Upper lobe of left lung (tissue), 6 donors: ENCODE results near the gene MFN1. TPM values are rescaled to one million over a fixed set of nuclear protein-coding genes. Genes with fewer than 3 reads are reported as not detected.
A peak's percentile ranks its signal among the peaks of the same experiment; 100 is the strongest.

ENCODE experiments used
- ATAC-seq, 2 donors: fragments of 200-7000 bp; cut with Tn5 transposase; one replicate each; pipeline ENCODE4 v1.9.1; 2022; ENCODE audit warnings: mild to moderate bottlenecking in 2 of 2, moderate library complexity in 2 of 2; ENCODE audit not compliant: low FRiP score in 2 of 2
- DNase-seq, 2 donors: peaks; one replicate each; pipeline ENCODE4 v3.0.0-alpha.2; 2019 to 2020
- H3K27ac ChIP-seq, 4 donors: fragments of 200-600 bp; sonication (generic); one replicate each; pipeline ENCODE4 v1.5.1; 2016 to 2019
- H3K27me3 ChIP-seq, 4 donors: fragments of 200-600 bp; sonication (generic); one replicate each; pipeline ENCODE4 v1.5.1; 2017 to 2019
- H3K36me3 ChIP-seq, 4 donors: fragments of 200-600 bp; sonication (generic); one replicate each; pipeline ENCODE4 v1.5.1; 2016 to 2019
- H3K4me1 ChIP-seq, 4 donors: fragments of 200-600 bp; sonication (generic); one replicate each; pipeline ENCODE4 v1.5.1; 2018 to 2019
- H3K4me3 ChIP-seq, 4 donors: fragments of 200-600 bp; sonication (generic); one replicate each; pipeline ENCODE4 v1.5.1; 2017 to 2019; ENCODE audit warnings: mild to moderate bottlenecking in 2 of 4, moderate library complexity in 1 of 4
- H3K9me3 ChIP-seq, 4 donors: fragments of 200-600 bp; sonication (generic); one replicate each; pipeline ENCODE4 v1.5.1; 2018 to 2019
- CTCF ChIP-seq, 6 experiments: fragments of 450-650 bp in 4 of 6; fragments of 200-600 bp in 2 of 6; sonication (generic) in 2 of 6; IDR thresholded peaks; one replicate each; pipeline ENCODE4 v1.5.1; 2016 to 2019; ENCODE audit warnings: antibody characterized with exemption in 6 of 6
- EP300 ChIP-seq, 4 donors: sonication (generic); formaldehyde crosslinking; IDR thresholded peaks; one replicate each; pipeline ENCODE4 v1.5.1; 2017; ENCODE audit warnings: antibody characterized with exemption in 4 of 4, control low read depth in 2 of 4
- POLR2A ChIP-seq, 4 donors: fragments of 450-650 bp; IDR thresholded peaks; one replicate each; pipeline ENCODE4 v1.5.1; 2016 to 2017; ENCODE audit warnings: antibody characterized with exemption in 4 of 4, mild to moderate bottlenecking in 2 of 4
- POLR2AphosphoS5 ChIP-seq, 2 donors: sonication (generic); formaldehyde crosslinking; IDR thresholded peaks; one replicate each; pipeline ENCODE4 v1.5.1; 2017; ENCODE audit warnings: antibody characterized with exemption in 2 of 2
- WGBS, 2 donors: methylation state at CpG; one replicate each; pipeline ENCODE4 v1.1.5; 2017 to 2018; 5-methylcytosine and 5-hydroxymethylcytosine counted together
- total RNA-seq, 6 donors: library from RNA; depleted of rRNA in 4 of 6; stranded (reverse); fragments of >200 nt in 4 of 6; gene quantifications; one replicate each; pipeline versions ENCODE4 v1.1.0 to v1.2.1, GENCODE V29; 2016 to 2021
- donor health status: DM: no; HTN: no; CAD: no; lungs with moderate emphysema.
- donor health status: DM: no; HTN: yes; CAD: no; lungs with severe emphysema.

MFN1 gene
- total RNA-seq, 6 donors from 2014 or later = 36.0 to 62.6 (median 47.8) TPM

- H3K4me1 ChIP-seq = peaks cover 17 to 41% (median 27%) of the 10 kb centered on the region in 4 donors
- no peaks in the 10 kb centered on the region for H3K27me3 ChIP-seq
- 82 to 88% methylated on average over 8 of the region's 8 CpGs for WGBS, 2 donors
- no peak overlapping the region for H3K27ac ChIP-seq
- ATAC-seq (no peak), DNase-seq (no peak)
- TF ChIP-seq POLR2A (IDR thresholded peaks at IDR 0.05) (no peak), POLR2AphosphoS5 (IDR thresholded peaks at IDR 0.05) (no peak), EP300 (IDR thresholded peaks at IDR 0.05) (no peak), CTCF (IDR thresholded peaks at IDR 0.05) (no peak)
- H3K9me3 ChIP-seq = no peaks in the 10 kb centered on the region
- H3K36me3 ChIP-seq = peaks cover 0 to 17% (median 5%) of the 10 kb centered on the region in 4 donors
- H3K4me3 ChIP-seq = no peak overlapping the region
Measured at GRCh38 chr3:179428876-179429548, 81.5 kb downstream of the MFN1 start.

GRCh38 chr3:179430277-179430870 lies 82.9 kb downstream of the MFN1 start:
- ATAC-seq (no peak), DNase-seq (no peak)
- Histone ChIP-seq H3K27me3 (no peaks in the 10 kb centered on the region), H3K9me3 (no peaks in the 10 kb centered on the region), H3K4me3 (no peak overlapping the region), H3K27ac (no peak overlapping the region), H3K4me1 (peaks cover 17 to 41% (median 30%) of the 10 kb centered on the region in 4 donors), H3K36me3 (peaks cover 0 to 3% (median 0%) of the 10 kb centered on the region in 4 donors)
- no peak for TF ChIP-seq CTCF (IDR thresholded peaks at IDR 0.05)
- TF ChIP-seq EP300 (IDR thresholded peaks at IDR 0.05) = no peak
- no peak for TF ChIP-seq POLR2AphosphoS5 (IDR thresholded peaks at IDR 0.05)
- TF ChIP-seq POLR2A (IDR thresholded peaks at IDR 0.05) = no peak
- 95 to 100% methylated on average over 2 of the region's 2 CpGs for WGBS, 2 donors

- DNase-seq (peak in 1 of 2 donors; percentile 41), ATAC-seq (peak in 1 of 2 donors; percentile 69)
- no peaks in the 10 kb centered on the region for H3K27me3 ChIP-seq
- peak overlapping the region in 2 of 4 donors; percentile 41 to 42 for H3K27ac ChIP-seq
- H3K9me3 ChIP-seq = no peaks in the 10 kb centered on the region
- H3K4me1 ChIP-seq = peaks cover 25 to 49% (median 29%) of the 10 kb centered on the region in 4 donors
- no peak overlapping the region for H3K4me3 ChIP-seq
- H3K36me3 ChIP-seq = no peaks in the 10 kb centered on the region
- WGBS, 2 donors = 51 to 78% methylated on average over 3 of the region's 3 CpGs
- TF ChIP-seq POLR2AphosphoS5 (IDR thresholded peaks at IDR 0.05) = no peak
- no peak for TF ChIP-seq POLR2A (IDR thresholded peaks at IDR 0.05)
- TF ChIP-seq EP300 (IDR thresholded peaks at IDR 0.05) = no peak
- no peak for TF ChIP-seq CTCF (IDR thresholded peaks at IDR 0.05)
Measured at GRCh38 chr3:179432021-179432420, 84.5 kb downstream of the MFN1 start.

GRCh38 chr3:179432451-179432850 lies 84.9 kb downstream of the MFN1 start:
- Histone ChIP-seq H3K36me3 (no peaks in the 10 kb centered on the region), H3K27me3 (no peaks in the 10 kb centered on the region), H3K9me3 (no peaks in the 10 kb centered on the region), H3K27ac (peak overlapping the region in 2 of 4 donors; percentile 41 to 42), H3K4me1 (peaks cover 28 to 53% (median 30%) of the 10 kb centered on the region in 4 donors), H3K4me3 (no peak overlapping the region)
- TF ChIP-seq POLR2AphosphoS5 (IDR thresholded peaks at IDR 0.05) (no peak), EP300 (IDR thresholded peaks at IDR 0.05) (no peak), POLR2A (IDR thresholded peaks at IDR 0.05) (no peak), CTCF (IDR thresholded peaks at IDR 0.05) (no peak)
- WGBS, 2 donors = 71 to 79% methylated on average over 1 of the region's 1 CpG
- ATAC-seq = no peak
- no peak for DNase-seq
